ENCODE results near the gene PCDHA11.

PCDHA11 gene

DNA sequence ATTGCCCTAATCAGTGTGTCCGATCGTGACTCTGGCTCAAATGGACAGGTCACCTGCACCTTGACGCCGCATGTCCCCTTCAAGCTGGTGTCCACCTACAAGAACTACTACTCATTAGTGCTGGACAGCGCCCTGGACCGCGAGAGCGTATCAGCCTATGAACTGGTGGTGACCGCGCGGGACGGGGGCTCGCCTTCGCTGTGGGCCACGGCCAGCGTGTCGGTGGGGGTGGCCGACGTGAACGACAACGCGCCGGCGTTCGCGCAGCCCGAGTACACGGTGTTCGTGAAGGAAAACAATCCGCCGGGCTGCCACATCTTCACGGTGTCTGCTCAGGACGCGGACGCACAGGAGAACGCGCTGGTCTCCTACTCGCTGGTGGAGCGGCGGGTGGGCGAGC is 14.6 kb downstream of the PCDHA11 start:
- Histone ChIP-seq H3K27ac (ENCODE audit: low read depth, low read length) (no peak overlapping the region), H3K4me3 (ENCODE audit: low read depth, low read length) (no peak overlapping the region), H3K27me3 (ENCODE audit: control insufficient read depth, insufficient read depth, low read length) (no peaks in the 10 kb centered on the region), H3K4me1 (ENCODE audit: control insufficient read depth, insufficient read depth, low read length) (no peaks in the 10 kb centered on the region), H3K9me3 (ENCODE audit: control insufficient read depth, insufficient read depth, low read length) (no peaks in the 10 kb centered on the region), H3K9ac (ENCODE audit: low read depth, low read length) (no peak overlapping the region), H3K36me3 (ENCODE audit: control insufficient read depth, insufficient read depth, low read length) (no peaks in the 10 kb centered on the region)

DNA sequence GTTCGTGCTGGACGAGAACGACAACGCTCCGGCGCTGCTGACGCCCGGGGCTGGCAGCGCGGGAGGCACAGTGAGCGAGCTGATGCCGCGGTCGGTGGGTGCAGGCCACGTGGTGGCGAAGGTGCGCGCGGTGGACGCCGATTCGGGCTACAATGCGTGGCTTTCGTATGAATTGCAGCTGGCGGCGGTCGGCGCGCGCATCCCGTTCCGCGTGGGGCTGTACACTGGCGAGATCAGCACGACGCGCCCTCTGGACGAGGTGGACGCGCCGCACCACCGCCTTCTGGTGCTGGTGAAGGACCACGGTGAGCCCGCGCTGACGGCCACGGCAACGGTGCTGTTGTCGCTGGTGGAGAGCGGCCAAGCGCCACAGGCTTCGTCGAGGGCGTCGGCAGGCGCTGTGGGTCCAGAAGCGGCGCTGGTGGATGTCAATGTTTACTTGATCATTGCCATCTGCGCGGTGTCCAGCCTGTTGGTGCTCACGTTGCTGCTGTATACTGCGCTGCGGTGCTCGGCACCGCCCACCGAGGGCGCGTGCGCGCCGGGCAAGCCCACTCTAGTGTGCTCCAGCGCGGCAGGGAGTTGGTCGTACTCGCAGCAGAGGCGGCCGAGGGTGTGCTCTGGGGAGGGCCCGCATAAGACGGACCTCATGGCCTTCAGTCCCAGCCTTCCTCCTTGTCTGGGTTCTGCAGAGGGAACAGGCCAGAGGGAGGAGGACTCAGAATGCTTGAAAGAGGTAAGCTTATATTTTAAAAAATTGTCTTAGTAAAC is 15.4 kb downstream of the PCDHA11 start:
- no peak overlapping the region for H3K9ac ChIP-seq (ENCODE audit: low read depth, low read length)
- H3K27ac ChIP-seq (ENCODE audit: low read depth, low read length), result no peak overlapping the region
- H3K4me1 ChIP-seq (ENCODE audit: control insufficient read depth, insufficient read depth, low read length), result no peaks in the 10 kb centered on the region
- no peaks in the 10 kb centered on the region for H3K9me3 ChIP-seq (ENCODE audit: control insufficient read depth, insufficient read depth, low read length)
- no peaks in the 10 kb centered on the region for H3K27me3 ChIP-seq (ENCODE audit: control insufficient read depth, insufficient read depth, low read length)
- no peaks in the 10 kb centered on the region for H3K36me3 ChIP-seq (ENCODE audit: control insufficient read depth, insufficient read depth, low read length)
- no peak overlapping the region for H3K4me3 ChIP-seq (ENCODE audit: low read depth, low read length)

DNA sequence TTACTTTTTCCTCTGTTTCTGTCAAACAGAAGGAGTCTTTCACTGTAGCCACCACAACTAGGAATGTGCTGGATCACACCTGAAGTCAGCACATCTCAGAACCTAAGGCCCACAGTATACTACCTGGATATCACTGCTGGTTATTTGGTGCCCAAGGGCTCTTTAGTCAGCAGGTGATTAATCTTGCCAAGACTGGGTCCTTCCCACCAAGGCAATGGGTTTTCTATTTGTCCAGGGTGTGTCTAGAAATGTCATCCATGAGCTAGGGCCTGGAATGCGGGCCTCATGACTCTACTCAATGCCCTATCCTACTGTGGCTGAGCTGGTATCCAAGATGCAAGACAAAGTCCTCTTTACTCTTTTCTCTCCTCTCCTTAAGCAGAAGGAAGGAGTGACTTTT is 47.6 kb downstream of the PCDHA11 start:
- Histone ChIP-seq H3K4me1 (ENCODE audit: control insufficient read depth, insufficient read depth, low read length) (no peaks in the 10 kb centered on the region), H3K9ac (ENCODE audit: low read depth, low read length) (no peak overlapping the region), H3K27me3 (ENCODE audit: control insufficient read depth, insufficient read depth, low read length) (no peaks in the 10 kb centered on the region), H3K9me3 (ENCODE audit: control insufficient read depth, insufficient read depth, low read length) (no peaks in the 10 kb centered on the region), H3K4me3 (ENCODE audit: low read depth, low read length) (no peak overlapping the region), H3K36me3 (ENCODE audit: control insufficient read depth, insufficient read depth, low read length) (no peaks in the 10 kb centered on the region), H3K27ac (ENCODE audit: low read depth, low read length) (no peak overlapping the region)

All from HUES48 (cell line).